ENCODE data around the gene EMP3. TPM values are rescaled to one million over a fixed set of nuclear protein-coding genes. Genes with fewer than 3 reads are reported as not detected.
A peak's percentile ranks its signal among the peaks of the same experiment; 100 is the strongest.

Gene EMP3
- total and polyA plus RNA-seq, 11 donors, result 17.7 to 105 (median 60.5) TPM

- H3K9me3 ChIP-seq, result no peaks in the 10 kb centered on the region
- WGBS, 4 donors, result 83 to 92% (median 89%) methylated on average over 11 to 12 of the region's 12 CpGs
- ATAC-seq, result no peak
Measured at GRCh38 chr19:48355365-48355954, 30.1 kb downstream of the EMP3 start.

GRCh38 chr19:48359123-48359522 lies 33.8 kb downstream of the EMP3 start:
- H3K9me3 ChIP-seq, result no peaks in the 10 kb centered on the region
- no peaks in the 10 kb centered on the region for H3K27me3 ChIP-seq
- intact Hi-C loops (cut with DNase I), result no loop called here
- H3K27ac ChIP-seq, result no peak overlapping the region
- 96 to 98% (median 97%) methylated on average over 5 of the region's 5 CpGs for WGBS, 4 donors
- H3K4me3 ChIP-seq, result no peak overlapping the region
- H3K4me1 ChIP-seq, result peaks cover 0 to 13% (median under 1%) of the 10 kb centered on the region in 12 donors
- DNase-seq, result no peak
- H3K36me3 ChIP-seq, result peaks cover 0 to 12% (median 3%) of the 10 kb centered on the region in 9 donors
- no peak for ATAC-seq
- TF ChIP-seq POLR2A (IDR thresholded peaks at IDR 0.05), result no peak
- TF ChIP-seq CTCF (IDR thresholded peaks at IDR 0.05), result no peak

More at GRCh38 chr19:48355365-48355954, 30.1 kb downstream of the EMP3 start:
- H3K36me3 ChIP-seq, result peaks cover 0 to 12% (median 3%) of the 10 kb centered on the region in 9 donors
- no peaks in the 10 kb centered on the region for H3K27me3 ChIP-seq
- H3K27ac ChIP-seq, result no peak overlapping the region
- H3K4me3 ChIP-seq, result no peak overlapping the region
- H3K4me1 ChIP-seq, result no peaks in the 10 kb centered on the region
- no peak for DNase-seq
- intact Hi-C loops (cut with DNase I), result no loop called here
- TF ChIP-seq CTCF (IDR thresholded peaks at IDR 0.05) (no peak), POLR2A (IDR thresholded peaks at IDR 0.05) (no peak)

DNA sequence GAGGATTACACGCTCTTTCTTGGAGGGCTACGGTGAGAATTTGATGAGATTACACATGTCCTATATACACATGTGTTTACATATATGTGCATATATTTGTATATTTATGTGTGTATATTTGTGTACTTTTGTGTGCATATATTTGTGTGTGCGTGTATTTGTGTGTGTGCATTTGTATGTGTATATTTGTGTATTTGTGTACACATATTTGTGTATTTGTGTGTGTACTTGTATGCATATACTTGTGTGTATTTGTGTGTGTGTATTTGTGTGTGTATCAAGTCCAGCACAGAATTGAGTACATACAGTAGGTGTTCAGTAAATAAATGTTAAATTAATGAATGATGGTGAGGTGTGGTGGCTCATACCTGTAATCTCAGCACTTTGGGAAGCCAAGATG lies 36.6 kb downstream of the EMP3 start:
- Histone ChIP-seq H3K4me1 (peaks cover 0 to 18% (median 5%) of the 10 kb centered on the region in 12 donors), H3K27ac (no peak overlapping the region), H3K4me3 (no peak overlapping the region), H3K9me3 (no peaks in the 10 kb centered on the region), H3K27me3 (no peaks in the 10 kb centered on the region), H3K36me3 (peaks cover 0 to 12% (median 3%) of the 10 kb centered on the region in 9 donors)
- no peak for ATAC-seq
- DNase-seq, result no peak
- TF ChIP-seq CTCF (IDR thresholded peaks at IDR 0.05) (no peak), POLR2A (IDR thresholded peaks at IDR 0.05) (no peak)
- WGBS, 4 donors, result 95 to 96% (median 96%) methylated on average over 3 of the region's 3 CpGs
- intact Hi-C loops (cut with DNase I), result loop anchor here in 3 of 10 donors (5.0 kb wide), 1 partner anchor 40 kb away; a partner anchor contains a TSS

GRCh38 chr19:48362716-48363499 lies 37.6 kb downstream of the EMP3 start:
- intact Hi-C loops (cut with DNase I), result loop anchor here in 3 of 10 donors (5.0 kb wide), 1 partner anchor 41 kb away; a partner anchor contains a TSS
- no peaks in the 10 kb centered on the region for H3K9me3 ChIP-seq
- peak overlapping the region; percentile 57 to 85 (median 68) for H3K4me3 ChIP-seq
- peaks cover 0 to 12% (median 3%) of the 10 kb centered on the region in 9 donors for H3K36me3 ChIP-seq
- H3K27me3 ChIP-seq, result no peaks in the 10 kb centered on the region
- H3K4me1 ChIP-seq, result peaks cover 0 to 18% (median 5%) of the 10 kb centered on the region in 12 donors
- ATAC-seq, result peak; percentile 88 to 93 (median 90)
- DNase-seq, result peak; percentile 95 to 97 (median 97)
- WGBS, 4 donors, result 4 to 8% (median 5%) methylated on average over 11 to 26 of the region's 26 CpGs
- TF ChIP-seq CTCF (IDR thresholded peaks at IDR 0.05) (peak in 1 of 12 donors; percentile 21), POLR2A (IDR thresholded peaks at IDR 0.05) (peak in 1 of 2 donors; percentile 41)
- peak overlapping the region; percentile 82 to 100 (median 95) for H3K27ac ChIP-seq

All from heart left ventricle (tissue), 16 donors.